ENCODE measurements around the gene MRPL37.
"Not testable (repeated sequence)": the region's sequence is repeated elsewhere in the genome, so short reads cannot be mapped to it uniquely, and the experiment has no call there.

DNA sequence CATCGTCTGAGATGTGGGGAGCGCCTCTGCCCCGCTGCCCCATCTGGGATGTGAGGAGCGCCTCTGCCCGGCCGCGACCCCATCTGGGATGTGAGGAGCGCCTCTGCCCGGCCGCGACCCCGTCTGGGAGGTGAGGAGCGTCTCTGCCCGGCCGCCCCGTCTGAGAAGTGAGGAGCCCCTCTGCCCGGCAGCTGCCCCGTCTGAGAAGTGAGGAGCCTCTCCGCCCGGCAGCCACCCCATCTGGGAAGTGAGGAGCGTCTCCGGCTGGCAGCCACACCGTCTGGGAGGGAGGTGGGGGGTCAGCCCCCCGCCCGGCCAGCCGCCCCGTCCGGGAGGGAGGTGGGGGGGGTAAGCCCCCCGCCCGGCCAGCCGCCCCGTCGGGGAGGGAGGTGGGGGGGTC lies 33.2 kb downstream of the MRPL37 start:
- TF ChIP-seq, protein P1, sequence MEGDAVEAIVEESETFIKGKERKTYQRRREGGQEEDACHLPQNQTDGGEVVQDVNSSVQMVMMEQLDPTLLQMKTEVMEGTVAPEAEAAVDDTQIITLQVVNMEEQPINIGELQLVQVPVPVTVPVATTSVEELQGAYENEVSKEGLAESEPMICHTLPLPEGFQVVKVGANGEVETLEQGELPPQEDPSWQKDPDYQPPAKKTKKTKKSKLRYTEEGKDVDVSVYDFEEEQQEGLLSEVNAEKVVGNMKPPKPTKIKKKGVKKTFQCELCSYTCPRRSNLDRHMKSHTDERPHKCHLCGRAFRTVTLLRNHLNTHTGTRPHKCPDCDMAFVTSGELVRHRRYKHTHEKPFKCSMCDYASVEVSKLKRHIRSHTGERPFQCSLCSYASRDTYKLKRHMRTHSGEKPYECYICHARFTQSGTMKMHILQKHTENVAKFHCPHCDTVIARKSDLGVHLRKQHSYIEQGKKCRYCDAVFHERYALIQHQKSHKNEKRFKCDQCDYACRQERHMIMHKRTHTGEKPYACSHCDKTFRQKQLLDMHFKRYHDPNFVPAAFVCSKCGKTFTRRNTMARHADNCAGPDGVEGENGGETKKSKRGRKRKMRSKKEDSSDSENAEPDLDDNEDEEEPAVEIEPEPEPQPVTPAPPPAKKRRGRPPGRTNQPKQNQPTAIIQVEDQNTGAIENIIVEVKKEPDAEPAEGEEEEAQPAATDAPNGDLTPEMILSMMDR (IDR thresholded peaks at IDR 0.05), result not testable (repeated sequence)
- TF ChIP-seq EZH2 (IDR thresholded peaks at IDR 0.05; ENCODE audit: borderline replicate concordance, insufficient read depth, low read depth, low read length, poor library complexity, severe bottlenecking), result not testable (repeated sequence)
